Measurements from ENCODE around the gene WDR77. TPM values are rescaled to one million over a fixed set of nuclear protein-coding genes. Genes with fewer than 3 reads are reported as not detected.
A peak's percentile ranks its signal among the peaks of the same experiment; 100 is the strongest.

The WDR77 gene
- total RNA-seq, 1 experiment from 2014 or later, result 62.1 TPM

GRCh38 chr1:111420377-111420776 is 28.7 kb downstream of the WDR77 start:
- Histone ChIP-seq H3K4me2 (ENCODE audit: low read length) (no peak overlapping the region), H2AFZ (ENCODE audit: low read length) (no peak overlapping the region), H3K27ac (ENCODE audit: low read length) (no peak overlapping the region), H3K4me3 (ENCODE audit: low read length) (no peak overlapping the region), H3K4me1 (ENCODE audit: insufficient read depth, low read length) (peaks cover 36% of the 10 kb centered on the region), H3K36me3 (ENCODE audit: low read depth, low read length) (no peaks in the 10 kb centered on the region), H3K9me2 (replicated peaks; ENCODE audit: low read length) (no peaks in the 10 kb centered on the region), H3K27me3 (ENCODE audit: low read length) (no peaks in the 10 kb centered on the region), H3K9me3 (ENCODE audit: low read length) (no peaks in the 10 kb centered on the region), H3F3A (ENCODE audit: low read length, unreplicated experiment) (no peaks in the 10 kb centered on the region), H3K79me2 (ENCODE audit: low read length) (no peaks in the 10 kb centered on the region), H4K20me1 (ENCODE audit: low read length) (no peaks in the 10 kb centered on the region), H3K9ac (ENCODE audit: low read length) (no peak overlapping the region)
- POLR2A ChIA-PET (ENCODE audit: unreplicated experiment), result no interaction called here
- TF ChIP-seq, protein P1, sequence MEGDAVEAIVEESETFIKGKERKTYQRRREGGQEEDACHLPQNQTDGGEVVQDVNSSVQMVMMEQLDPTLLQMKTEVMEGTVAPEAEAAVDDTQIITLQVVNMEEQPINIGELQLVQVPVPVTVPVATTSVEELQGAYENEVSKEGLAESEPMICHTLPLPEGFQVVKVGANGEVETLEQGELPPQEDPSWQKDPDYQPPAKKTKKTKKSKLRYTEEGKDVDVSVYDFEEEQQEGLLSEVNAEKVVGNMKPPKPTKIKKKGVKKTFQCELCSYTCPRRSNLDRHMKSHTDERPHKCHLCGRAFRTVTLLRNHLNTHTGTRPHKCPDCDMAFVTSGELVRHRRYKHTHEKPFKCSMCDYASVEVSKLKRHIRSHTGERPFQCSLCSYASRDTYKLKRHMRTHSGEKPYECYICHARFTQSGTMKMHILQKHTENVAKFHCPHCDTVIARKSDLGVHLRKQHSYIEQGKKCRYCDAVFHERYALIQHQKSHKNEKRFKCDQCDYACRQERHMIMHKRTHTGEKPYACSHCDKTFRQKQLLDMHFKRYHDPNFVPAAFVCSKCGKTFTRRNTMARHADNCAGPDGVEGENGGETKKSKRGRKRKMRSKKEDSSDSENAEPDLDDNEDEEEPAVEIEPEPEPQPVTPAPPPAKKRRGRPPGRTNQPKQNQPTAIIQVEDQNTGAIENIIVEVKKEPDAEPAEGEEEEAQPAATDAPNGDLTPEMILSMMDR (conservative IDR thresholded peaks at IDR 0.05; ENCODE audit: low read depth, low read length), result no peak
- no peak for TF ChIP-seq EZH2phosphoT487 (IDR thresholded peaks at IDR 0.05; ENCODE audit: borderline replicate concordance, low read length)
- TF ChIP-seq EZH2 (IDR thresholded peaks at IDR 0.05; ENCODE audit: low read length, unreplicated experiment), result no peak
- intact Hi-C loops (cut with micrococcal nuclease), result no loop called here
- no TSS peak for BruUV-seq (replicated peaks)
- ATAC-seq (no peak), DNase-seq (no peak)
- CTCF ChIA-PET, result no interaction called here

GRCh38 chr1:111419037-111419436 is 30.0 kb downstream of the WDR77 start:
- Histone ChIP-seq H3K9me2 (replicated peaks; ENCODE audit: low read length) (no peaks in the 10 kb centered on the region), H3F3A (ENCODE audit: low read length, unreplicated experiment) (no peaks in the 10 kb centered on the region), H3K79me2 (ENCODE audit: low read length) (no peaks in the 10 kb centered on the region), H3K27ac (ENCODE audit: low read length) (no peak overlapping the region), H2AFZ (ENCODE audit: low read length) (no peak overlapping the region), H3K9me3 (ENCODE audit: low read length) (no peaks in the 10 kb centered on the region), H3K9ac (ENCODE audit: low read length) (no peak overlapping the region), H3K36me3 (ENCODE audit: low read depth, low read length) (no peaks in the 10 kb centered on the region), H3K4me2 (ENCODE audit: low read length) (no peak overlapping the region), H4K20me1 (ENCODE audit: low read length) (no peaks in the 10 kb centered on the region), H3K4me1 (ENCODE audit: insufficient read depth, low read length) (peaks cover 33% of the 10 kb centered on the region), H3K27me3 (ENCODE audit: low read length) (no peaks in the 10 kb centered on the region), H3K4me3 (ENCODE audit: low read length) (no peak overlapping the region)
- ATAC-seq (no peak), DNase-seq (no peak)
- TF ChIP-seq, protein P1 (conservative IDR thresholded peaks at IDR 0.05; ENCODE audit: low read depth, low read length), result no peak
- no peak for TF ChIP-seq EZH2phosphoT487 (IDR thresholded peaks at IDR 0.05; ENCODE audit: borderline replicate concordance, low read length)
- TF ChIP-seq EZH2 (IDR thresholded peaks at IDR 0.05; ENCODE audit: low read length, unreplicated experiment), result no peak
- POLR2A ChIA-PET (ENCODE audit: unreplicated experiment), result interaction anchor here (0.6 kb wide), 1 partner anchor 1121 kb away, joined by 4 read pairs; no protein-coding TSS in a partner anchor
- no TSS peak for BruUV-seq (replicated peaks)
- intact Hi-C loops (cut with micrococcal nuclease), result no loop called here
- CTCF ChIA-PET, result no interaction called here

DNA sequence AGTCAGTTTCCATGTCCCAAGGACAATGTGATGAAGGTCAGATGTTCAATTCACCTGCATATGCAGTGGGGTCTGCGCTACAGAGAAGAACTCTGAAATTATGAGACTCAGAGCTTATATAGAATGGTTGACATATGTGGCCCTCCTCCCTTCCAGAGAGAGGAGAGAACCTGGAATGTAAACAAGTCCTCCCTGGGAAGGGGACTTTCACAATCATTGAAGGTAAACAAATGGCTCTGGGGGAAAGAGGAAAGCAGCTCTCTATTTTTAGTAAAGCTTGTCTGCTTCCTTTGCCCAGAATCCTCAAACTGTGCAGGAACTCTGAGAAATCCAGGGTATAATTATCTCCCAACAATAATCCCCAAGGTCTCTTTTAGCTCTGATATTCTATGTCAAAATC is 31.3 kb downstream of the WDR77 start:
- Histone ChIP-seq H3K4me1 (ENCODE audit: insufficient read depth, low read length) (peaks cover 21% of the 10 kb centered on the region), H3K9me3 (ENCODE audit: low read length) (no peaks in the 10 kb centered on the region), H3K27me3 (ENCODE audit: low read length) (no peaks in the 10 kb centered on the region), H3K27ac (ENCODE audit: low read length) (peak overlapping the region; percentile 18; the same call in 1 of the 2 replicates), H4K20me1 (ENCODE audit: low read length) (no peaks in the 10 kb centered on the region), H3K36me3 (ENCODE audit: low read depth, low read length) (no peaks in the 10 kb centered on the region), H3K79me2 (ENCODE audit: low read length) (no peaks in the 10 kb centered on the region), H3K9ac (ENCODE audit: low read length) (no peak overlapping the region), H3K4me3 (ENCODE audit: low read length) (no peak overlapping the region), H2AFZ (ENCODE audit: low read length) (no peak overlapping the region), H3K9me2 (replicated peaks; ENCODE audit: low read length) (no peaks in the 10 kb centered on the region), H3F3A (ENCODE audit: low read length, unreplicated experiment) (no peaks in the 10 kb centered on the region), H3K4me2 (ENCODE audit: low read length) (peak overlapping the region; percentile 32)
- DNase-seq (peak; percentile 58), ATAC-seq (0 out of 2 replicates have a peak, but pooled peaks have one; percentile 25)
- TF ChIP-seq, protein P1 (conservative IDR thresholded peaks at IDR 0.05; ENCODE audit: low read depth, low read length), result no peak
- no peak for TF ChIP-seq EZH2 (IDR thresholded peaks at IDR 0.05; ENCODE audit: low read length, unreplicated experiment)
- TF ChIP-seq EZH2phosphoT487 (IDR thresholded peaks at IDR 0.05; ENCODE audit: borderline replicate concordance, low read length), result no peak
- intact Hi-C loops (cut with micrococcal nuclease), result no loop called here
- ChIA-PET POLR2A (ENCODE audit: unreplicated experiment) (interaction anchor here (0.5 kb wide), 1 partner anchor 375 kb away, joined by 4 read pairs; no protein-coding TSS in a partner anchor), CTCF (no interaction called here)
- no TSS peak for BruUV-seq (replicated peaks)

Measured in PC-3 (cell line).